Caki2 (cell line): Measurements from ENCODE around the gene MIGA2. TPM values are rescaled to one million over a fixed set of nuclear protein-coding genes. Genes with fewer than 3 reads are reported as not detected.
"Not testable (repeated sequence)": the region's sequence is repeated elsewhere in the genome, so short reads cannot be mapped to it uniquely, and the experiment has no call there.

Experiments
- DNase-seq: peaks from one replicate; pipeline ENCODE4 v3.0.0-alpha.2; 2015; ENCODE audit warnings: low read depth
- in situ Hi-C: cut with HindIII; loops from 2 replicates; pipeline ENCODE4 v1.10.0; 2016; ENCODE audit warnings: low sequenced_read_pairs, low pct_unique_long_range_greater_than_20kb, mixed read lengths
- total RNA-seq: library from RNA; depleted of rRNA; stranded (reverse); fragments of >200 nt; shearing (Covaris generic); gene quantifications from 2 replicates; pipeline ENCODE4 v1.2.3, GENCODE V29; 2014; ENCODE audit warnings: low replicate concordance

Gene MIGA2
- total RNA-seq, 1 experiment from 2014 or later: 3.5 TPM

DNA sequence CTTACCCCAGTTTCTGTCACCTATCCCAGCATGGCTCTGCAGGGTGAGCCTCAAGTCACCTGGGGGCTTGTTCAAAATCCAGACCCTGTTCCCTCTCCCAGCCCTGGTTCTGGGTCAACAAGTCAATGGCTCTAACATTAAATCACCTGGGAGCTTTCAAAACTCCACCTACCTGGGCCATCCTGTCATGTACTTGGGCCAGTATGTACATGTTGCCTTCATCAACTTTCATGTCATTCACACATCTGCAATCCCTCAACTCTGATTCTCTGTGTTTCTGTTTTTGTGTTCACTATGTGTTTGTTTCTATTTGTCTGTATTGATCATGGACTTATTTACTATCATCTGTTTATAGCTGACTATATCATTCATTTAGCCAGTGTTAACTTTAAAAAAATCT lies 6.2 kb upstream of the MIGA2 start:
- in situ Hi-C loops: no loop called here
- no peak for DNase-seq

DNA sequence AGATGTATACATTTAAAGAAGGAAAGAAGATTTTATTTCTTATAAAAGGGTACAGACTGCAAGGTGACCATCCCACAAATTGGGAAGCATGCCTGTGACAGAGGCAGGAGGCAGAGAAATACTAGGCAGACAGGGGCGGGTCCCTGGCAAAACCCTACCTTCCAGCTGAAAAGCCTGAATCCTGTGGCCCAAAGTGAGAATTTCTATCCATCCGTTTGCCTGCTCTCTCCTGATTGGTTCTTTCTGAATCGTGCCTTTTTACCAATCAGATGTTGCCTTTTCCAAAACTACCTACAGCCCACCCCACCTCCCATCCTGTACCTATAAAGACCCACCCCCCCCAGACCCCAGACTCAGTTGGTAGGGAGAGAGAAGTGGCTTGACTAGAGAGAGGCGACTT lies 4.9 kb upstream of the MIGA2 start:
- no peak for DNase-seq

DNA sequence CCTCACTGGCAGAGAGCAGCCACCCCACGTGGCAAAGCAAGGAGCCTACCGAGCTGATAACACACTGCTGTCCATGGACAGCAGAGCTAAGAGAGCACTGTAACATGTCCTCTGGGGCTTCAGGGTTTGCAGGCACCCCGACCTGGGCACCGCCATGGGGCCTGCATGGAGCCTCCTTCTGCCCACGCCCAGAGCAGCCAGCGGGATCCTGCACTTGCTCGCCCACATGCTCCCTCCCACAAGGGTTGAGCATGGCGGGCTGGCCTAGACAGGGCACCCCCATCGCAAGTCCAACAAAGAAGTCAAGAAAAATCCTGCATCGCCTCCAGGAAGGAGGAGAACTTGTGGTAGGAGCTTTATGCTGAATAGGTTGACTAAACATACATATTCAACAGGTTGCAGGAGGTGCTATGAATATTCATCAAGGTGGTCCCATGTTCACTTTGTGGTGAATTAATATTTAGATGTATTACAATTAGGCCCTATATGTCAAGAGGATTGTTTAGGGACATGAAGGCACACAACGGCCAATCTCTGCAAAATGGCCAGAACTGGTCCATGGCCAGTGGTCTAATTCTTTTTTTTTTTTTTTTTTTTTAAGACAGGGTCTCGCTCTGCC lies 3.8 kb upstream of the MIGA2 start:
- in situ Hi-C loops: no loop called here
- no peak for DNase-seq

More for the DNA sequence above, 4.9 kb upstream of the MIGA2 start:
- in situ Hi-C loops: no loop called here

DNA sequence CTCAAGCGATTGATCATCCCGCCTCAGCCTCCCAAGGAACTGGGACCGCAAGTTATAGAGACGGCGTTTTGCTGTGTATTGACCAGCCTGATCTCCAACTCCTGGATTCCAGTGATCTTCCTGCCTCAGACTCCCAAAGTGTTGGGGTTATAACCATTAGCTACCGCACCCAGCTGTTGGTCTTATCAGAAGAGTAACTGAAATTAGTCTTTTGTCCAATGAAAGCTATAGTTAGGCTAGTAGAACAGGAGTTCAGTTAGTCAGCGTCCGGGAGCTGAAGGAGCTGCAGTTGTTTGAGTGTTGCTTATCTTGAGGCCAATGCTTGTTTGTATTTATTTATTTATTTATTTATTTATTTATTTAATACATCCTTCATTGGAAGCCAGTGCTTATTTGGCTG lies 3.2 kb upstream of the MIGA2 start:
- in situ Hi-C loops: no loop called here
- no peak for DNase-seq

DNA sequence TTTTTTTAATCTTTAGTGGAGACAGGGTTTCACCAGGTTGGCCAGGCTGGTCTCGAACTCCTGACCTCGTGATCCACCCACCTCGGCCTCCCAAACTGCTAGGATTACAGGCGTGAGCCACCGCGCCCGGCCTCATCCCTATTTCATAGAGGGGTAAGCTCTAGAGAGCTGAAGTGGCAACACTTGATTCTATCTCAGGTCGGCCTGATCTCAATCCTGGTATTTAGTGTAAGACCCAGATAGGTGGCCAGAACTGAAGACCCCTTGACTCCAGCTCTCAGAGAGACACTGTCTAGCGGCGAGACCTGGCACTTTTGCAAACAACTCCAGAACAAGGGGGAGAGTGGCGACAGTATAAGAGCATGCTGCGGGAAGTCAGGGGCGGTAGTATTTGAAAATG lies 588 bp upstream of the MIGA2 start:
- in situ Hi-C loops: not testable (repeated sequence)

DNA sequence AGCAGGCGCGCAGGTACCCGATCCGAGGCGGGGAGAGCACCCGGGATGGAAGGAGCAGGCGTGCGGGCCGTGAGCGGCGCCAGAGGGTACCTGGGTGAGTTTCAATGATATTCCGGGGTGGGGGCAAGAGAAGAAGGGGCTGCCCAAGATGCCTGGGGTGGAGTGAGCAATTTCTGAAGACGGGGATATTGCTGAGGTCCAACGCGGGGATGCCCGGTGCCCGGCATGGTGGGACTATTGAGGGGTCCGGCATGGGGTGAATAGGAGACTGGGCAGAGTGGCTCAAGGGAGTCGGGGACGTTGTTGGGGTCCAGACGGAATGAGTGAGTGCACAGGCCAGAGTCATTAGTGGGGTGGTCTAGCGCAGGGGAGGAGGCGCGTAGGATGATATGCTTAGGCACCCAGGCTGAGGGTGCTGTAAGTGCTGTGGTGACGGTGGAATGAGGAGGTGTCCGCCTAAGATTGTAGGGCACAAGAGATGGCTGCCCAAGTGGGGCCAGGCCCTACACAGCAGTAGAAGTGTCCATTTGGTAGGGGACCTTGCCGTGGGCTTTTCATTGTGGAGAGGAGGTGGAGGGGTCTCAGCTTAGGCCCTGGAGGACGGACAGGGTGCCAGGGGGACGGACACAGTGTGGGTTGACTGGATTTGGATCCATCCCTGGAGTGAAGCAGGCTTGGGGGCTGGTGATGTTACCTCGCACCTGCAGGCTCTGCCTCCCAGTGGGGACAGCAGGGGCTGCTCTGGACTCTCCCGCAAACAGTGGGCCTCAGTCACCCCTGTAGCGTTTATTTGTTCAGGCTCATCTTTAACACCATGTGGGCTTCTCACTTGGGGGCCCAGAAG lies 719 bp downstream of the MIGA2 start:
- in situ Hi-C loops: no loop called here
- DNase-seq: no peak

More for the DNA sequence above, 588 bp upstream of the MIGA2 start:
- DNase-seq: not testable (repeated sequence)

DNA sequence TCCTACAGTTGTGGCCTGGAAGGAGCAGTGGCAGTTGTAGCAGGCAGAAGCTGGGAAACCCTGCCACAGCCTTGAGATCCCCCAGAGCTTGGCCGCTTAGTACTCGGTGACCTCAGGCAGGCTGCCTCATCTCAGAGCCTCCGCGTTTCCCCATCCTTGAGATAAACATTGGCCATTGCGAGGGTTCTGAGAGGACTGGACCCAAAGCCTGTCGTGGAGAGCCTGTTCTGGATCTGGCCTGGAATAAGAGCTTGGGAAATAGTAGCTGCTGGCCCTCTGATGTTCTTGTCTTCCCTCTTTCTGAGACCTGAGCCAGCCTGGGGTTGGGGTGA lies 1.3 kb downstream of the MIGA2 start:
- in situ Hi-C loops: no loop called here
- DNase-seq: no peak

DNA sequence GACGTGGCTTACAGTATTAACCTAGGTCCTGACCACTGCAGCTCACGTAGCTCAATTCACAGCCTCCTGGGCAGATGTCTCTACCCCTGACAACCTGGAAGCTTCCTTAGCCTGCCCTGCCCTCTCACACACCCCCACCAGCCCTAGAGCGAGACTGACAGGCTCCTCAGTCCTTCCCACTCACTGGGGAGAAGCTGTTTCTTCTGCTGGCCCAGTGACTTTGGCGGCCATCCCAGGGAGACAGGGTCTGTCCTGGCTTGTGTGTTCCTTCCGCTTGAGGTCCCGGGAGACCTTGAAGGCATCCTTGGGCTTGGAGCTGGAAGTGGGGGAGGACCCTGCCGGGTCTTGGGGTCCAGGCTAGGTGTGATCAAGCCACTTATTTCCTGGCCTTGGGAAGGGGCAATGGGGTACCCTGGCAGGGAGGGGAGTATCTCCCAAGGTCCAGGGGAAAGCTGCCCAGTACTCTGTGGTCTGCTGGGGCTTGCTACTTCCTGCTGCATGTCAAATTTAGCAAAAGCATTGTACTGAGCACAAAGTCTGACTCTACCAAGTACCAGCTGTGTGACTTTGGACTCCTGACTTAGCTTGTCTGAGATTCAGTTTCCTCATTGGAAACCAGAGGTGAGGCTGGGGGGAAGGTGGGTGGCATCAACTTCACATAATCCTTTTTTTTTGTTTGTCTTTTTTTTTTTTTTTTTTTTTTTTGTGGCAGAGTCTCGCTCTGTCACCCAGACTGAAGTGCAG lies 1.9 kb downstream of the MIGA2 start:
- DNase-seq: no peak
- in situ Hi-C loops: no loop called here

DNA sequence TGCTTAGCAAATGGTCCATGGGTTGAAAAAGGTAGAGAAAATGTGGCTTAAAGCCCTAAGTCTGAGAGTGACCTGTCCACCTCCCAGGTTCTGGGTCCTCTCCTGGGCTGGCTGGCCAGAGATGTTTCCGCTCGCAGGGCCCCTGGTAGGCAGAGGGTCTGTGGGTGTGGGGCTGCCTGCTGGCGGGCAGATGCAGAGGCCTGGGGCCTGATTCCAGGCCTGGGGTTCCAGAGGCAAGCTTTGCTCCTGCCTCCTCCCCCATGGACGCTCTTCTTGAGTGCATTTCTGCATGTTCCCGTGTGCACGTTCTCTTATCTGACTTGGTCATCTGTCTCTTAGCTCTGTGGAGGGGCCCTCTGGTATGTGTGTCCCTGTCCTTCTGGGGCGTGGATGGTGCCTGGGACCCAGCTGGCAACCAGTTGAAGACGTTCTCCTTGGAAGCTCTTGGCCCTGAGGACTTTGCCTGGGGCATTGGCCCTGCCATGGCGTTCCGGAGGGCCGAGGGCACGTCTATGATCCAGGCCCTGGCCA lies 3.8 kb downstream of the MIGA2 start:
- no peak for DNase-seq
- in situ Hi-C loops: no loop called here

DNA sequence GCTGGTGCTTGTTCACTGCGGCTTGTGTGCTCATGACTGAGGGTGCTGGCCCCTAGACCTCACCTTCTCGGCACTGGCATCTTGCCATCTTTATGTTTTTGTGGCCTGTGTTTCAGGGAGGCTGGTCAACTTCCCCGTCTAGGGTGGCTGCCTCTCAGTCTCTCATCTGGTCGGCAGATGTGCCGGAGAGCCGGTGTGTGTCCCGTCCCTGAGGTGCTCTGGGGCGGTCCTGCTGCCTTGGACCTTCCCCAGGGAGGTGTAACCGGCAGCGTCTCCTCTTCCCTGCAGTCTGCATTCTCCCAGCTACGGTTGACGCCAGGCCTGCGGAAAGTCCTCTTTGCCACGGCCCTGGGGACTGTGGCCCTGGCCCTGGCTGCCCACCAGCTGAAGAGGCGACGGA lies 5.6 kb downstream of the MIGA2 start:
- DNase-seq: no peak
- in situ Hi-C loops: no loop called here

DNA sequence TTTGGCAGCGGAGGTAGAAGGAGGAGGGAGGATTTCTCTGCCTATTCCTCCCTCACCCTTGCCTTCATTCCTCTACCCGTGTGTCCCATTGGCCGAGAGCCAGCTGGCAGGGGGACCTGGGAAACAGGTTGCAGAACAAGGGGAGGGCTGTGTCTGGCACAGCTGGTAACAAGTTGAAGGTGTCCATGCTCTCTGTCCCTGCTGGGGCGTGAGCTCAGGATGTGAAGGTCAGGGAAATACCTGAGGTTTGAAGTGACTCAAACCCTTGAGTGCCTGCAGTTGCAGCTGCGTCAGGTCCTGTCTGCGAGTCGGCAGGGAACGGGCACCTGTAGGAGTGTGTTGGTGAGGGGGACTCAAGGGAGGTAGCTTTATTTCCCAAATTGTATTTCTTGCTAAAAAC lies 16.2 kb downstream of the MIGA2 start:
- in situ Hi-C loops: no loop called here

DNA sequence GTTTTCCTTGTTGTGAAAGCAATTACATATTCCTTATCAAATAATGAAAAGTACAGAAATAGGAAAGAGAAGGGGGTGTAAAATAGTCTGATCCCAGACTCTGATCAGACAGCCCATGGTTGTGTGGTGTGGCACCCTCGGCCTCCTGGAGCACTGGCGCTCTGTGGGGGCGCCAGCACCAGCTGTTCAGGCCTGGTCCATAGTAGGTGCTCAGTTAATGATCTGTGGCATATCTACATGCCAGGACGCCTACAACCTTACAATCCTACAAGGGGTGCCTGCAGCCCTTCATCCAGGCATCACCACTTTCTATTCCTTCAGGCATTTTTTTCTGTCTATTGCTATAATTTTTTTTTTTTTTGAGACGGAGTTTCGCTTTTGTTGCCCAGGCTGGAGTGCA lies 16.6 kb downstream of the MIGA2 start:
- in situ Hi-C loops: no loop called here
- DNase-seq: no peak

More for the DNA sequence above, 16.2 kb downstream of the MIGA2 start:
- no peak for DNase-seq

DNA sequence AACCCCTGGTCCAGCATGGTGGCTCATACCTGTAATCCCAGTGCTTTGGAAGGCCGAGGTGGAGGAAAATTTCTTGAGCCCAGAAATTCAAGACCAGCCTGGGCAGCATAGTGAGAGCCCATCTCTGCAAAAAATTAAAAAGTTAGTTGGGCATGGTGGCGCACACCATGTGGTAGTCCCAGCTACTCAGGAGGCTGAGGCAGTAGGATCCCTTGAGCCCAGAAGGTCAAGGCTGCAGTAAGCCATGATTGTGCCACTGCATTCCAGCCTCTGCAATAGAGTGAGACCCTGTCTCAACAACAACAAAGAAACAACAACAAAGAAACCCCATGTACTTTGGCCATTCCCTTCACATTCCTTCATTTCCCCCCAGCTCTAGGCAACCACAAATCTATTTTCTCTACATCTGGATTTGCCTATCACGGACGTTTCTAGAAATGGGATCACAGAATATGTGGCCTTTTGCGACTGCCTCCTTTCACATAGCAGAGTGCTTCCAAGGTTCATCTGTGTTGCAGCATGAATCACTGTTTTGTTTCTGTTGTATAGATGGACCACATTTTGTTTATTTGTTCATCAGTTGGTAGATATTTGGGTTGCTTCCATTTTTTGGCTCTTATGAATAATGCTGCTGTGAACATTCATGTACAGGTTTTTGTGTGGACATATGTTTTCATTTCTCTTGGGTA lies 17.9 kb downstream of the MIGA2 start:
- in situ Hi-C loops: no loop called here

DNA sequence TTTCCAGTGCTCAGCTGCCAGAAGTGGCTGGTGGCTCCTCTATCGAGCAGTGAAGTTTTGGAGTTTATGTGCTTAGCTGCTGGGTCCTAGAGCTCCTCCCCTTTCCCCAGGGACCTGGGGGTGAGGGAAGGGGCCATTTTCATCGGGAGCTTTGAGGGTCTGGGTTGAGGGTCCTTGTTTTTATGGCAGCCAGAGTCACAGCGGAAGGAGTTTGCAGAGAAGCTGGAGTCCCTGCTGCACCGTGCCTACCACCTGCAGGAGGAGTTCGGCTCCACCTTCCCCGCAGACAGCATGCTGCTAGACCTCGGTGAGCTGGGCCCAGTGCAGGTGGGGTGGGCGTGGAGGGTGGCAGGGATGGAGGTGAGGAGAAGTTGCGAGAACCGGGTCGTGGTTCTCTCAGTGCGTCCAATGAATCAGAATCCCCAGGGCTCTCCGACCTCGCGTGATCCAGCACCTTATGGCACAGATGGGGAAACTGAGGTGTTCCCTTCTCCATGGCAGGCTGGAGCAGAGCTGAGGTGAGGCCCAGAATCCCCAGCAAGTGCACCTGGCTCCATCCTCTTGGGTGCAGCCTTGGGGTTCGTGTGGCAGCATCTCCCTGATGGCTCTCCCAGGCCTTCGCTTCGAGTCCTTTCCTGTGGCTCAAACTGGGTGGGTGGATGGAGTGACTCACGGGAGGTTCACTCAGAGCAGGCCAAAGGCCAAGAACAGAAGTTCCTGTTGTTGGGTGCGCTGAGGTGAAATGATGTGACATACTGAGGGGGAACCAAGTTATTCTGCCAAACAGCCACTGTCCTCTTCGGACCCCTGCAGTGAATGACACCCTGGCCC lies 22.8 kb downstream of the MIGA2 start:
- in situ Hi-C loops: no loop called here
- DNase-seq: no peak

More for the DNA sequence above, 17.9 kb downstream of the MIGA2 start:
- no peak for DNase-seq

DNA sequence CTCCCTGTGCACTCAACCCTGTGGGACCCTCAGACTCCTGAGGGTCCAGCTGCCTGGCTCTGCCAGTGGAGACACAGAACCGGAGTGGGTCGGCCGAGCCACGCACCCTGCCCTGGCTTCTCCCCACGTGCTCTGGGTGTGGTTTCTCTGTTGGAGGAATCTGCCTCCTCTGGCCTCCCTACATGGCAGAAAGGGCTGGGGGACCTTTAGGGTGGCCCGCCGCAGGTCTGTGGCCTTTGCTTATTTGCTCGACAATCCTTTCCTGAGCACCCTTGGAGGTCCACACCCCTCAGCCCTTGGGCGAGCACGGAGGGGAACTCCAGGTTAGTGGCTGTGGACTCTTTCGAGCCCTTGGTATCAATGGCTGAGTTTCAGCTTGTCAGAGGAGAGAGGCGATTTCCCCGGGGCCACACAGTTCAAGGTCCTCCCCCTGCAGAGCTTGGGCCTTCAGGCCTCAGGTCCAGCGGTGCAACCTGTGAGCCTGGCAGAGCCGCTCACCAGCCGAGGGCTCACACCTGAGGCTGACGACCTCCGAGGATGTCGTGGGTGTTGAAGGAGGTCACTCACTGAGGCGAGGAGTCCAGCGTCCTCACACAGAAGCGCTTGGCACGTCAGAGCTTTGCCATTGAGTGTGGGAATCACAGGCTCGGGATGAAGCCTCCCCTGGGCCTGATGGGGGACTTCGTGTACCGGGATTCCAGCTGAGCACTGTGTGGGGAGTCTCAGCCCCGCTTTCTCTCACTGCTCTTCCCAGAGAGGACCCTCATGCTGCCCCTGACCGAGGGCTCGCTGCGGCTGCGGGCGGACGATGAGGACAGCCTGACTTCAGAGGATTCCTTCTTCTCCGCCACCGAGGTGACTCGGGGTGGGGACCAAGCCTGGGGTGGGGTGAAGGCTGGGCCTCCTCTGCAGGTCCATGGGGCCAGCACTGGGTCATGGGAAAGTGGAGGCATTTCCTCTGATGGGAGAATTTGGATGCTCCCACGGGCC lies 23.7 kb downstream of the MIGA2 start:
- in situ Hi-C loops: no loop called here
- no peak for DNase-seq

DNA sequence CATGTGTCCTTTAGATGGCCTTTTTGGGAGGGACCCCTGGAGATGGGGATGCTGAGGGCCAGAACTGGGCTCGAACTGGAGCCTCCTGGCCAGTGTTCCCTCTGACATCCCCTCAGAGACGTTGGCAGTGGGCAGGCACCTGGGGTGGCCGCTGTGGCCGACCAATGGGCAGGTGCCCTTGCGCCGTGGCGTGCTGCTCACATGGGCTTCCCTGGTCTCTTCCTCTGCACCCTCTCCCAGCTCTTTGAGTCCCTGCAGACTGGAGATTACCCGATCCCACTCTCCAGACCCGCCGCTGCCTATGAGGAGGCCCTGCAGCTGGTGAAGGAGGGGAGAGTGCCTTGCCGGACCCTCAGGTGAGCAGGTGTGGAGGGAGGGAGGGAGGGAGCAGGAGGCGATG lies 24.6 kb downstream of the MIGA2 start:
- in situ Hi-C loops: no loop called here
- no peak for DNase-seq

DNA sequence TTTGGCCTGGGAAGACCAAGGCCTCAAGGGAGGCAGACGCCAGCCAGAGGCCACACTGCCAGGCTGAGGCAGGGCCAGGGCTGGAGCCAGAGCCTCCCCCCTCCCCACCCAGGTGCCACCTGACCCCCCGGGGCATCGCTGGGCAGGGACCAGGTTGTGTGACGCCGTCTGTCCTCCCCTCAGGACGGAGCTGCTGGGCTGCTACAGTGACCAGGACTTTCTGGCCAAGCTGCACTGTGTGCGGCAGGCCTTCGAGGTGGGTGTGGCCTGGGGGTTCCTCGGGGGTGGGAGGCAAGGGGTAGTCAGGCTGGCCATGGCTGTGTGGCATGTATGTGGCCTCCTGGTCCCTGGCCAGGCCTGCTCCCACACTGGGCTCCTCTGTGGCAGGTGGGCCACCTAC lies 26.6 kb downstream of the MIGA2 start:
- in situ Hi-C loops: no loop called here
- no peak for DNase-seq
